NCI-H345 treated with DMSO at 0.1 percent for 48 hours (cell line): ENCODE results near the gene ELMO3.

Source experiments
- DNase-seq: peaks from one replicate; lab custom pipeline; 2025; ENCODE audit not compliant: unreplicated experiment; lab: John Stamatoyannopoulos, UW

The ELMO3 gene

GRCh38 chr16:67179421-67180080 is 19.4 kb upstream of the ELMO3 start:
- no peak for DNase-seq

GRCh38 chr16:67180166-67180565 is 18.8 kb upstream of the ELMO3 start:
- no peak for DNase-seq

- DNase-seq, result no peak
Measured at GRCh38 chr16:67181346-67181745, 17.6 kb upstream of the ELMO3 start.

- DNase-seq, result no peak
Measured at GRCh38 chr16:67182288-67182687, 16.6 kb upstream of the ELMO3 start.

- no peak for DNase-seq
Measured at GRCh38 chr16:67183284-67183626, 15.7 kb upstream of the ELMO3 start.

GRCh38 chr16:67183627-67184452 is 15.1 kb upstream of the ELMO3 start, which contains the start of gene MATCAP1:
TSS of gene MATCAP1 (minus strand) at chr16:67183963. CDS start at chr16:67180610, 3,353 bp downstream.
- peak; percentile 88 for DNase-seq

- DNase-seq, result no peak
Measured at GRCh38 chr16:67184453-67184994, 14.4 kb upstream of the ELMO3 start.

- DNase-seq, result peak; percentile 50
Measured at GRCh38 chr16:67184995-67185650, 13.8 kb upstream of the ELMO3 start.

- no peak for DNase-seq
Measured at GRCh38 chr16:67185651-67186134, 13.2 kb upstream of the ELMO3 start.

GRCh38 chr16:67186550-67186950 is 12.4 kb upstream of the ELMO3 start:
- no peak for DNase-seq

GRCh38 chr16:67187175-67187890 is 11.6 kb upstream of the ELMO3 start:
- DNase-seq, result no peak

GRCh38 chr16:67188323-67188722 is 10.6 kb upstream of the ELMO3 start:
- DNase-seq, result no peak

- DNase-seq, result no peak
Measured at GRCh38 chr16:67188798-67189197, 10.1 kb upstream of the ELMO3 start.

GRCh38 chr16:67190041-67190440 is 8.9 kb upstream of the ELMO3 start, which contains the start of gene EXOC3L1:
TSS of gene EXOC3L1 (minus strand) at chr16:67190136. CDS start at chr16:67189676, 460 bp downstream.
- DNase-seq, result no peak

- no peak for DNase-seq
Measured at GRCh38 chr16:67190448-67191399, 8.2 kb upstream of the ELMO3 start.

- DNase-seq, result no peak
Measured at GRCh38 chr16:67191411-67191994, 7.4 kb upstream of the ELMO3 start.

GRCh38 chr16:67191995-67192681 is 6.8 kb upstream of the ELMO3 start, which contains the start of gene E2F4:
TSS of gene E2F4 (plus strand) at chr16:67192155. CDS start at chr16:67192228, 73 bp downstream.
- peak; percentile 51 for DNase-seq

- DNase-seq, result no peak
Measured at GRCh38 chr16:67192781-67193361, 6.1 kb upstream of the ELMO3 start.
